Raji (cell line): ENCODE measurements around the gene SURF2.

ENCODE experiments used
- POLR2A ChIP-seq: IDR thresholded peaks from 2 replicates; pipeline ENCODE4 v1.6.1; 2011; ENCODE audit warnings: low read depth, low read length, control low read depth; ENCODE audit not compliant: insufficient read depth

The SURF2 gene

DNA sequence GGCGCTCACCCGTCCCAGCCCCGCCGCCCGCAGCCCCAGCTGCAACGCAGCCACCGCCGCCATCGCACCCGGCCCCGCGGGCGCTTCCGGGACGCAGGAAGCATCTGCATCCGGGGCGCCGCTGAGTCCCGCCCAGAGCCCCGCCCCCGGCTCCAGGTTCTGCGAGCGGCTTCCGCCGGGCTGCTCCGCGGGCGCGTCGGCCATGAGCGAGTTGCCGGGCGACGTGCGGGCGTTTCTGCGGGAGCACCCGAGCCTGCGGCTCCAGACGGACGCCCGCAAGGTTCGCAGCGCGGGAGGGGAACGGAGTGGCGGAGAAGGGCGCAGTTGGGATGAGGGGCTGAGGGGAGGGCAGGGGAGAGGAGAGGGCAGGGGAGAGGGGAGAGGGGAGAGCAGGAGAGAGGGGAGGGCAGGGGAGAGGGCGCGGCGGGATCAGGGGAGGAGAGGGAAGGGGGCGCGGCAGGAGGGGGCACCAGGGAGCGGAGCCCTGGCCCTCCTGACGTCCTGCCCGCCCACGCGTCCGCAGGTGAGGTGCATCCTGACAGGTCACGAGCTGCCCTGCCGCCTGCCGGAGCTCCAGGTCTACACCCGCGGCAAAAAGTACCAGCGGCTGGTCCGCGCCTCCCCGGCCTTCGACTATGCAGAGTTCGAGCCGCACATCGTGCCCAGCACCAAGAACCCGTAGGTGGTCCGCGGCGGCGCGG, at the start of gene SURF2, which contains the start of gene SURF1:
Gene SURF2, plus strand, starts transcription at position 160 of the 701 bp plus-strand sequence. Its CDS starts 43 bp downstream, at position 203.
Gene SURF1, minus strand, starts transcription at position 97 of the 701 bp plus-strand sequence. Its CDS starts 34 bp downstream, at position 63.
- TF ChIP-seq POLR2A, result peak; percentile 82

DNA sequence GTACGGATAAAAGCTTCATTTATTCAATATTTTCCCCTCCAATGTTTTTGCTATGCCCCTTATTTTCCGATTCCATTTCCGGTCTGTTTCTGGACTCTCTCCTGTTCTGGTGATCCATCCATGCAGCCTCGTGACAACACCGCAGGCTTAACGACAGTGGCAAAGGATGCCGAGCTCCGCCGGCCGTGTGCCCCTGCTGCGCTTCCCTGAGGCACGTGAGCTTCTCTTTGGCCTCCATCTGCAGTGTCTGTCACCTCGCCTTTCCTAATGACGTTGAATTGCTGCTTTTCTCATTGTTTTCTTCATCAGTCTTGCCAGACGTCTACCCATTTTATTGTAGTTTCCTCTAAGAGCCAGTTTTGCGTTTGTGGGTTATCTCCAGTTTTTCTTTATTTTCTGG, 49.0 kb upstream of the SURF2 start:
- no peak for TF ChIP-seq POLR2A

DNA sequence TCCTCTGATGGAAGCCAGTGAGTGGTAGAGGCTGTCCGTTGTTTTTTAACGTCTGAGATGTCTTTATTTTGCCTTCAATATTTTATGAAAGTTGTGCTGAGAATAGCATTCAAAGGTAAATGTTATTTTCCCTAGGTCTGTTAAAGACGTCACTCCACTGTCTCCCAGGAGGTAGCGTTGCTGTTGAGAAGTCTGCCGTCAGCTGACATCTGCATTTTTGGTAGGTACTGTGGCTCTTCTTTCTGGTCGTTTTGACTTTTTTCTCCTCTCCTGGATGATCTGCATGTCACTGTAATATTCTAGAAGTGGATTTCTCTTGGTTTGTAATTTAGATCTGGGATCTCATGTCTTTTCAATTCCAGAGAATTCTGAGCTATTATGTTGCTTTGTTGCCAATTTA, 46.7 kb upstream of the SURF2 start:
- TF ChIP-seq POLR2A, result no peak

DNA sequence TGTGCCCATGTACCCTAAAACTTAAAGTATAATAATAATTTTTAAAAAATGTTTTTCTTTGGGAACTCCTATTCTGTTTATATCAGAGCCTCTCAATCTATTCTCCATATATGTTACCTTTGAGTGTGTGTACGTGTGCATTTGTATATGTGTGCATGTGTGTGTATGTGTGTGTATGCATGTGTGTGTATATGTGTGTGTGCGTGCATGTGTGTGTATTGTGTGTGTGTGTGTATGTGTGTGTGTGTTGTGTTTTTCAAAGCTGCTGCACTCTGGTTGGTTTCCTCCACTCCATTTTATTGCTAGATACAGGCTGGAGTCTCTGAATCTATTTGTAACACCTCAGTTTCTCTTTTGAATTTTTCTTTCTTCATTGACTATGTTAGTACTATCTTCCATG, 40.4 kb upstream of the SURF2 start:
- no peak for TF ChIP-seq POLR2A

DNA sequence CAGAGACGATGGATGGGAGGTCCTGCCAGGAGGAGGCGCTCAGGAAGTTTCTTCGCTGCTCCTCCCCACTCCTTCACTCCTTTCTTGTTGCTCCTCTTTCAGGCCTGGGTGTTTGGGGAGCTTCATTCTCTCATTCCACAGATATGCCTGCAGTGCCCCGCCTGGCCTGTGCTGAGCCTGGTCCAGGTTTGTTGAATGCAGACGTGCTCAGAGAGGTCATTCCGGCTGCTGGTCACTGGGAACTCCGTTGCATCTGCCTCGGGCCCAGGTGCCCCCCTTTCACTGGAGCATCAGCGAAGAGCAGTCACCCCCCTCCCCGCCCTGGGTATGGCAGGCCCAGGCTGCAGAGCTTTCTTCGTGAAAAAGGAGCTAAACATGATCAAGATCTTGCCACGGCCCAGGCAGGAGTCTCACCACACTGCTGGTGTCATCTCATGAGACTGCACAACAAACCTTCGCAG, 35.9 kb upstream of the SURF2 start:
- no peak for TF ChIP-seq POLR2A

DNA sequence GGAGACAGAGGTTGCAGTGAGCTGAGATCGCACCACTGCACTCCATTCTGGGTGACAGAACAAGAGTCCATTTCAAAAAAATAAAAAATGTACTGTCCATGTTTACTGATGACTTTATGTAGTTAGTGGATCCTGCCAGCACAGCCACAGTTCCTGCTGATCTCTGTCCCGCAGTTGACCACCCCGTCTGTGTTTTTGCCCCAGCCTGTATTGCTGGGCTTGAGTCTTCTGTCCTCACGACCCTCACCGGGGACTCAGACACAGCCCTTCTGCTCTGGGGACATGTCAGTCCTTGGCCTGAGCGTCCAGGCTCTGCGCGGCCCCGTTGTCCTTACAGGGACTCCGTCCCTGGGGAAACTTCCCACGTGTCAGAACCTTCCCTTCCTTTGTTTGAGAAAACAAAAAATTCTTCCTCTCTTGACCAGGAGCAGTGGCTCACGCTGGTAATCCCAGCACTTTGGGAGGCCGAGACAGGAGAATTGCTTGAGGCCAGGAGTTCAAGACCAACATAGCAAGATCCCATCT, 34.9 kb upstream of the SURF2 start:
- no peak for TF ChIP-seq POLR2A

DNA sequence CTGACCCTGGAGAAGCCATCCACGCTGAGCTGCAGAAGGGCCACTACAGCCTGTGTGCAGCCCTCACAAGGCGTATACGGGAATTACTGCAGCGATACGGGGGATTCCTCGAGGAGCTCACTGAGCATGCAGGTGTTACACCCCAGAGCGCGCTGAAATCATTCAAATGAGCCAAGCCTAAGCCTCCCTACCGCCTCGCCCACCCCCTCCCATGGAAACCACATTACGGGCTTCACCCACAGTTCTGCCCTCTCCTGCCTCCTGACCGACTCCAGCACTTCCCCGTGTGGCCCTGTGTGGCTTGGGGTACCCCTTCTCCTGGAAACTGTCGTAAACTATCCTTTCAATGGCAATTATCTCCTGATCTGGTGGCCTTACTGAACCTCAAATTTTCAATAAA, 33.6 kb upstream of the SURF2 start:
- no peak for TF ChIP-seq POLR2A

DNA sequence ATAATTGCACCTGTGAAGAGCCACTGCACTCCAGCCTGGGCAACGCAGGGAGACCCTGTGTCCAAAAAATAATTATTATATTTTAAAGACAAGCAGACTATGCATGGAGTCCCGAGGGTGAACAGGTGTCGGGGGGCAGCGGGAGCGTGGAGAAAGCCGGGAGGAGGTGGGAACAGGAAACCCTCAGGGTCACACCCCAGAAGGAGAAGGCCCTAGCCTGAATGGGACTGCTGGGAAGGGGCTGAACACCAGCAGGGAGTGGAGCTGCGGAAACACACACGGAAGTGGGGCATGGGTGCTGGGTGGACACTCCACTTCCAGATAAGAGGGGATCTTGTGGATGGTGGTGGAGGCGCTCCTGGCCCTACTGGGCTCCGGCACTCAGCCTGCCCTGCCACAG, 33.1 kb upstream of the SURF2 start:
- TF ChIP-seq POLR2A, result no peak

DNA sequence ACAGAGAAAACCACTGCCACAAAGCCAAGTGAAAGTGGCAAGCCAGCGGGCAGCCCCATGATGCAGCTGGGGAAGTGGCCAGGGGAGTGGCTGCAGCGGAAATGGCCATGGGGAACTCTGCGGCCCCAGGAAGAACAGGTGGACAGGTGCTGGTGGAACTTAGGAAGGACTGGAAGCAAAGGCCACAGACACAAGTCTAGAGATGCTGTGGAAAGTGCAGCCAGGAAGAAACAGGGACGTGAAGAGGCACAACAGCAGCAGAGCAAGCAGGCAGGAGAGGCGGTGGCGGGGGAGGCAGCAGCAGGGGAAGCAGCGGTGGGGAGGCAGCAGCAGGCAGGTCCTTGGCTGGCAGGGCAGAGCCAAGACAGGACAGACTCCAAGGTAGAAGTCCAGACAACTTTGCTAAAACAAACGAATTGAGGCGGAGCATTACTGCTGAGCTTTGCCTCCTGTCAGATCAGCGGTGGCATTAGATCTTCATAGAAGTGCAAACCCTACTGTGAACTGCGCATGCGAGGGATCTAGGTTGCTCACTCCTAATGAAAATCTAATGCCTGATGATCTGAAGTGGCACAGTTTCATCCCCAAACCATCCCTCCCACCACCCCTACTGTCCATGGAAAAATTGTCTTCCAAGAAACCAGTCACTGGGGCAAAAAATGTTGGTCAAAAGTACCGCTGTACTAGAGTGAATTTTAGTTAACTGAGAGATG, 32.2 kb upstream of the SURF2 start:
- TF ChIP-seq POLR2A, result no peak

DNA sequence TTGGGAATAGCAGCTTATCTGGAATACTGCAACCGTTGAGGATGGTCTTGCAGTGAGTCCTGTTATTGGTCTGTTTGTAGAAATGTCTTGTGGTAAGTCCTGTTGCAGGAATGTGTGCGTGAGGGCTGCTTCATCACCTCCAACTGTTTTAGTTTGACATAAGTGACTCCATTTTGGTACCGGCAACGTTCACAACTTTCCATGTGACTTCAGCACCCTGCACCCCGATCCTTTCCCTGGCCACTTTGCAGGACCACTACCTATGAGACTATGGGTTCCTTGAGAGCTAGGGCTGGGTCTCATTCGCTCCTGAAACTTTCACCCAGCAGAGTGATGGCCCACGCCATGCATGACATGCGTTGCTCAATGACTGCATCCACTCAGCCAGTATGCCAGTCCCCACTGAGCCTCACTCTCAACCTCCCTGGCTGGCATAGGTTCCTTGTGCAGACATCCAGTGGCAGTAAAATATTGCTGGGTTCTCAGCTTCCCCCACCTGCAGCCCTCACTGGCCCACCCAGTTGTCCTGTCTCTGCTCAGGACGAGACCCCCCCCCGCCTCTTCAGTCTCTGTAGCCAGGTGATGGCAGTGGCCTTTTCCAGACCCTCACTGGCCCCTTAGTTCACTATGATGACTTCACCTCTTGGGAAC, 28.4 kb upstream of the SURF2 start:
- no peak for TF ChIP-seq POLR2A

DNA sequence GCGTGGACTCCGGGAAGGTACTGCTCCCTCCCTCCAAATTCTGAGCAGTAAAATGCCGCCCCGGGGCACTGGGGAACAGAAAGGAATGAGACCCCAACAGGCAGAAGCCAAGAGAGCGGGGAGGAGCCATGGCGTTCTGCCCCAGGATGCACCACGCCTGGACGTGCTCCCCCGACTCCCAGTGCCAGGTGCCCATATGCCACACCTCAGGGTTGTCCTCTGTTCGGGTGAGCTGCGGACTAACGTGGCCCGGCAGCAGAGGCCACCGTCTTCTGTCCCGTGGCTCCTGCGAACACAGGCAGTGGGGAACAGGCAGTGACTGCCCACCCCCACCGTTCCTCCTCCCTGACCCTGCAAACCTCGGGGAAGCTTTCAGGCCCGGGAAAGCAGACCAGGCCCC, 25.1 kb upstream of the SURF2 start:
- no peak for TF ChIP-seq POLR2A

DNA sequence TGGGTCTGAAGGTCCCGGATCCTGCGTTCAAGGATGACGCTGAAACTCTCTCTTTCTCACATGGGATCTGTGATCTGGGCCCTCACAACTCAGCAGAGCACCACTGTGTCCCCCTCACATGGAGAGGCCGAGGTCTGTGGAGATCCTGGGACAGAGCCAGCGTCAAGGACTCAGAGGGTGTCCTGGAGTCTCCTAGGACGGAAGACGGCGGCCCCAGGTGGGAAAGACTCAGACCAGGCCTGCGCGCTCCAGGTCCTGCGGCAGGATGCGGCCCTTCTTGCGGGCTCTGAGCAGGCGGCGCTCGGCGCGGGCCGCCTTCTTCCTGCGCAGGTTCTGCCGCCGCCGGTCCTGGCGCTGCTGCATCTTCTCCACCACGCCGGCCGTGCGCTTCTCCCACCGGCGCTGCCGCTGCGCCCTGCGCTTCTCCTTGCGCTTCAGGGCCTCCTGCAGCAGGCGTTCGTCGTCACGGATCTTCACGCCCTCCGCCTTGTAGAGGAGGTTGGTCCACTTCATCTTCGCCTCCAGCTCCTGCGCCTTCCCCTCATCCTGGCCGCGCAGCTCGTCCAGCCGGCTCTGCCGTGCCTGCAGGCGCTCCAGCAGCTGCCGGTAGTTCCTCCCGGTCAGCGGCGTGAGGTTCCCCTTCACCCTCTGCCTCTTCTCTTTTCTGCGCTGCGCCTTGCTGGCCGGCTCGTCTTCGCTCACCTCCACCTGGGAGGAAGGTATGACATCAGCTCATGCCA, 24.5 kb upstream of the SURF2 start:
- TF ChIP-seq POLR2A, result no peak

DNA sequence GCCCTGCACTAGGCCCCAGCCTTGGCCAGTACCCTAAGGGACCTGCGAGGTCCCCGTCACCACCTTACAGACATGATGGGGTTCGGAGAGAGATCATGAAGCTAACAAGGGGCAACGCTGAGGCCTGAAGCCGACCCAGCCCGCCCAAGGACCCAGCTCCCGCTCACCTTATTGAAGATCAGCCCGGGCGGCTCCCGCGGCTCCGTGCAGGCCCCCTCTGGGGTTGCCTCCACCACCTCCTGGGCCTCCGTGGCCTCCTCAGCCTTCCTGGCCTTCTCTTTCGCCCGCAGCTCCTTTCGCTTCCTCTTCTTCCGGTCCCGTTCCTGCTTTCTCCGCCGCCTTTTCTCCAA, 24.0 kb upstream of the SURF2 start:
- no peak for TF ChIP-seq POLR2A

DNA sequence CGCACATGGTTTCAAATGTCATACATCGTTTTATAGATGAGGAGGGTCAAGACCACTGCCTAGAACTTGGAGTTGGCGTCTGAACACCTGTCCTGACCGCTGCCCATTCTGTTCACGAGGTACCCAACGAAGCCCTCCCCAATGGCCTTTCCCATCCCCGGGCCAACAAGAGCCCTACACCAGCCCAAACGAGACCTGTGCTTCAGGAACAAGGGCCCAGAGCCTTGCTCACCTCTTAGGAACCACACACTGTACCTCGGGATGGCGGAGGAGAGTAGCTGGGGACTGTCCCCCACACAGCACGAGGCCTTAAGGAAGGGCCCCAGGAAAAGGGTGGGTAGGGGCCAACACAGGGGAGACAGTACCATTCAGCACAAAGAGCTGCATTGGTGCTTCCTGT, 23.3 kb upstream of the SURF2 start:
- no peak for TF ChIP-seq POLR2A

DNA sequence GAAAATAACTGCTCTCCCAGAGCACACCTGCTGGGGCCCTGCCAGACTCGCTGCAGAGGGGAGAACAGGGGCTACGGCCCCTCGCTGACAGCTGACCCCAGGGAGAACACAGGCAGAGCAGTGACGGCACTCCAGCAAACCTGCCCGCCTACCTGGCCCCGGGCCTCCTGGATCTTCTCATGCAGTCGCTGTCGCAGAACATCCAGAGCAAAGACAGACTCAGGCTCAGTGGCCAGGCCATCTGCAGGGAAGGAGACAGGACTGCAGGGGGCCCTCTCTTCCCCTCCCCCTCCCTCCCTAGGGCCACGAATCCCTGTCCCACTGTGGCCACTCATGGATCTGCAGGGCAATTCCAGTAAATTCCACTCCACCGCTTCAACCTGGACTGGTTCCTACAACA, 22.8 kb upstream of the SURF2 start:
- TF ChIP-seq POLR2A, result no peak
